Calu3 (cell line): Measurements from ENCODE around the gene SLC45A1. TPM values are rescaled to one million over a fixed set of nuclear protein-coding genes. Genes with fewer than 3 reads are reported as not detected.
"Not testable (repeated sequence)": the region's sequence is repeated elsewhere in the genome, so short reads cannot be mapped to it uniquely, and the experiment has no call there.

Source experiments
- BruUV-seq: library from RNA; stranded (reverse); fragments of 400-500 nt; replicated peaks from 2 replicates; lab custom pipeline; 2021; lab: Mats Ljungman, UMichigan
- CTCF ChIA-PET: fragments of 300-600 bp; sonication (Branson Sonifier 250); formaldehyde crosslinking; loops from one replicate; lab custom pipeline; 2022; ENCODE audit warnings: antibody characterized with exemption; lab: Charles Lee
- DNase-seq: peaks from one replicate; pipeline ENCODE4 v3.0.0; 2022
- H3K27ac Mint-ChIP-seq: one replicate; pipeline ENCODE4 v1.8.0; 2022; ENCODE audit warnings: mixed read lengths; ENCODE audit not compliant: unreplicated experiment
- H3K27me3 Mint-ChIP-seq: one replicate; pipeline ENCODE4 v1.8.0; 2022; ENCODE audit warnings: mixed read lengths; ENCODE audit not compliant: unreplicated experiment
- H3K36me3 Mint-ChIP-seq: one replicate; pipeline ENCODE4 v1.8.0; 2022; ENCODE audit warnings: mild to moderate bottlenecking, moderate library complexity, mixed read lengths; ENCODE audit not compliant: insufficient read depth, unreplicated experiment
- H3K4me1 Mint-ChIP-seq: one replicate; pipeline ENCODE4 v1.8.0; 2022; ENCODE audit warnings: mild to moderate bottlenecking, low read depth, mixed read lengths; ENCODE audit not compliant: unreplicated experiment
- H3K4me3 Mint-ChIP-seq: one replicate; pipeline ENCODE4 v1.8.0; 2022; ENCODE audit warnings: mild to moderate bottlenecking, low read depth, moderate library complexity, mixed read lengths; ENCODE audit not compliant: unreplicated experiment
- H3K9me3 Mint-ChIP-seq: one replicate; pipeline ENCODE4 v1.8.0; 2022; ENCODE audit warnings: low read depth, mixed read lengths; ENCODE audit not compliant: unreplicated experiment
- CTCF ChIP-seq: fragments of 200-600 bp; IDR thresholded peaks from one replicate; pipeline ENCODE4 v1.8.0; 2022; ENCODE audit warnings: antibody characterized with exemption; ENCODE audit not compliant: unreplicated experiment
- intact Hi-C: fragments of 100-400 bp; cut with micrococcal nuclease; formaldehyde crosslinking; loops from one replicate; pipeline ENCODE4 v1.10.0; 2022; ENCODE audit not compliant: unreplicated experiment
- total RNA-seq: library from RNA; stranded (reverse); gene quantifications from 2 replicates; pipeline ENCODE4 v1.2.3, GENCODE V29; 2022

Gene SLC45A1
- total RNA-seq, 1 experiment from 2014 or later, result 0.73 TPM

- no peak overlapping the region for H3K27ac Mint-ChIP-seq
- H3K4me3 Mint-ChIP-seq, result no peak overlapping the region
- CTCF ChIA-PET, result no interaction called here
- peaks cover 8% of the 10 kb centered on the region for H3K4me1 Mint-ChIP-seq
- intact Hi-C loops, result no loop called here
- H3K9me3 Mint-ChIP-seq, result peaks cover 3% of the 10 kb centered on the region
- TF ChIP-seq CTCF, result no peak
- no peak for DNase-seq
- no TSS peak for BruUV-seq
- H3K36me3 Mint-ChIP-seq, result no peaks in the 10 kb centered on the region
- no peaks in the 10 kb centered on the region for H3K27me3 Mint-ChIP-seq
Measured at GRCh38 chr1:8276932-8277331, 41.0 kb upstream of the SLC45A1 start.

GRCh38 chr1:8278677-8279076, 39.2 kb upstream of the SLC45A1 start:
- peaks cover 16% of the 10 kb centered on the region for H3K4me1 Mint-ChIP-seq
- H3K27ac Mint-ChIP-seq, H3K4me3 Mint-ChIP-seq, H3K36me3 Mint-ChIP-seq, CTCF ChIA-PET, BruUV-seq, intact Hi-C loops, DNase-seq, H3K27me3 Mint-ChIP-seq, H3K9me3 Mint-ChIP-seq: not testable (repeated sequence)

GRCh38 chr1:8281843-8282509, 35.9 kb upstream of the SLC45A1 start:
- DNase-seq, result no peak
- Mint-ChIP-seq H3K27me3 (no peaks in the 10 kb centered on the region), H3K4me1 (peaks cover 20% of the 10 kb centered on the region), H3K4me3 (no peak overlapping the region), H3K9me3 (peaks cover 1% of the 10 kb centered on the region), H3K36me3 (no peaks in the 10 kb centered on the region), H3K27ac (no peak overlapping the region)
- TF ChIP-seq CTCF, result no peak
- intact Hi-C loops, result no loop called here
- no TSS peak for BruUV-seq
- CTCF ChIA-PET, result no interaction called here

- no peaks in the 10 kb centered on the region for H3K27me3 Mint-ChIP-seq
- no peak overlapping the region for H3K27ac Mint-ChIP-seq
- H3K4me3 Mint-ChIP-seq, result no peak overlapping the region
- H3K9me3 Mint-ChIP-seq, result no peaks in the 10 kb centered on the region
- intact Hi-C loops, result no loop called here
- no TSS peak for BruUV-seq
- CTCF ChIA-PET, result no interaction called here
- TF ChIP-seq CTCF, result no peak
- no peaks in the 10 kb centered on the region for H3K36me3 Mint-ChIP-seq
- peaks cover 17% of the 10 kb centered on the region for H3K4me1 Mint-ChIP-seq
- DNase-seq, result no peak
Measured at GRCh38 chr1:8283058-8283884, 34.6 kb upstream of the SLC45A1 start.

GRCh38 chr1:8284127-8284526, 33.8 kb upstream of the SLC45A1 start:
- H3K36me3 Mint-ChIP-seq, result no peaks in the 10 kb centered on the region
- no peak for DNase-seq
- intact Hi-C loops, result no loop called here
- no TSS peak for BruUV-seq
- CTCF ChIA-PET, result no interaction called here
- H3K27ac Mint-ChIP-seq, result no peak overlapping the region
- H3K27me3 Mint-ChIP-seq, result no peaks in the 10 kb centered on the region
- no peak for TF ChIP-seq CTCF
- no peaks in the 10 kb centered on the region for H3K9me3 Mint-ChIP-seq
- H3K4me3 Mint-ChIP-seq, result no peak overlapping the region
- peaks cover 17% of the 10 kb centered on the region for H3K4me1 Mint-ChIP-seq
